WTC11 (cell line): ENCODE measurements around the gene TTC33.

Experiments used
- CTCF ChIP-seq: fragments of 200-600 bp; IDR thresholded peaks from 2 replicates; pipeline ENCODE4 v1.8.0; 2022; ENCODE audit warnings: antibody characterized with exemption
- FOXP1 ChIP-seq: sonication (generic); formaldehyde crosslinking; IDR thresholded peaks from 2 replicates; pipeline ENCODE4 v1.8.0; 2022; ENCODE audit warnings: missing genetic modification reagents, mild to moderate bottlenecking, moderate library complexity, borderline replicate concordance
- HMGXB4 ChIP-seq: sonication (generic); formaldehyde crosslinking; IDR thresholded peaks from 2 replicates; pipeline ENCODE4 v1.8.1; 2023; ENCODE audit warnings: mild to moderate bottlenecking, moderate library complexity, missing genetic modification reagents
- JUN ChIP-seq: sonication (generic); formaldehyde crosslinking; IDR thresholded peaks from 2 replicates; pipeline ENCODE4 v1.8.0; 2023; ENCODE audit warnings: mild to moderate bottlenecking, missing genetic modification reagents
- MYBL2 ChIP-seq: sonication (generic); formaldehyde crosslinking; IDR thresholded peaks from 2 replicates; pipeline ENCODE4 v1.8.1; 2023; ENCODE audit warnings: mild to moderate bottlenecking, moderate library complexity, missing genetic modification reagents
- NFE2L1 ChIP-seq: sonication (generic); formaldehyde crosslinking; IDR thresholded peaks from 2 replicates; pipeline ENCODE4 v1.8.1; 2023; ENCODE audit warnings: missing genetic modification reagents
- NR2C2 ChIP-seq: sonication (generic); formaldehyde crosslinking; IDR thresholded peaks from 2 replicates; pipeline ENCODE4 v1.8.0; 2022; ENCODE audit warnings: mild to moderate bottlenecking, missing genetic modification reagents
- RELA ChIP-seq: sonication (generic); formaldehyde crosslinking; IDR thresholded peaks from 2 replicates; pipeline ENCODE4 v1.8.1; 2022; ENCODE audit warnings: missing genetic modification reagents, mild to moderate bottlenecking, borderline replicate concordance
- RORB ChIP-seq: fragments of 250-450 bp; sonication (Bioruptor Pico); IDR thresholded peaks from 2 replicates; pipeline ENCODE4 v1.9.0; 2021; ENCODE audit warnings: mild to moderate bottlenecking
- TEAD1 ChIP-seq: sonication (generic); formaldehyde crosslinking; IDR thresholded peaks from 2 replicates; pipeline ENCODE4 v1.8.0; 2022; ENCODE audit warnings: mild to moderate bottlenecking, missing genetic modification reagents
- ZBTB21 ChIP-seq: sonication (generic); formaldehyde crosslinking; IDR thresholded peaks from 2 replicates; pipeline ENCODE4 v1.8.1; 2023; ENCODE audit warnings: mild to moderate bottlenecking, missing genetic modification reagents, borderline replicate concordance
- ZNF263 ChIP-seq: sonication (generic); formaldehyde crosslinking; IDR thresholded peaks from 2 replicates; pipeline ENCODE4 v1.8.1; 2022; ENCODE audit warnings: low read depth, mild to moderate bottlenecking, moderate library complexity, missing genetic modification reagents
- TF ChIP-seq, protein P1 (sequence below): sonication (generic); formaldehyde crosslinking; IDR thresholded peaks from 2 replicates; pipeline ENCODE4 v1.8.0; 2022; ENCODE audit warnings: mild to moderate bottlenecking, missing genetic modification reagents

GRCh38 chr5:40594811-40595210 lies 160.9 kb downstream of the TTC33 start:
- TF ChIP-seq ZBTB21 (CRISPR knock-in tag) = no peak
- no peak for TF ChIP-seq MYBL2 (CRISPR knock-in tag)
- no peak for TF ChIP-seq CTCF
- no peak for TF ChIP-seq NR2C2 (CRISPR knock-in tag)
- TF ChIP-seq HMGXB4 = no peak
- TF ChIP-seq, protein P1, sequence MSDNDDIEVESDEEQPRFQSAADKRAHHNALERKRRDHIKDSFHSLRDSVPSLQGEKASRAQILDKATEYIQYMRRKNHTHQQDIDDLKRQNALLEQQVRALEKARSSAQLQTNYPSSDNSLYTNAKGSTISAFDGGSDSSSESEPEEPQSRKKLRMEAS = no peak
- no peak for TF ChIP-seq ZNF263 (CRISPR knock-in tag)
- no peak for TF ChIP-seq RELA (CRISPR knock-in tag)
- TF ChIP-seq JUN (CRISPR knock-in tag) = no peak
- TF ChIP-seq RORB (CRISPR knock-in tag) = no peak
- no peak for TF ChIP-seq NFE2L1 (CRISPR knock-in tag)
- no peak for TF ChIP-seq FOXP1 (CRISPR knock-in tag)
- no peak for TF ChIP-seq TEAD1 (CRISPR knock-in tag)
